ENCODE results near the gene BRD7.

The BRD7 gene

DNA sequence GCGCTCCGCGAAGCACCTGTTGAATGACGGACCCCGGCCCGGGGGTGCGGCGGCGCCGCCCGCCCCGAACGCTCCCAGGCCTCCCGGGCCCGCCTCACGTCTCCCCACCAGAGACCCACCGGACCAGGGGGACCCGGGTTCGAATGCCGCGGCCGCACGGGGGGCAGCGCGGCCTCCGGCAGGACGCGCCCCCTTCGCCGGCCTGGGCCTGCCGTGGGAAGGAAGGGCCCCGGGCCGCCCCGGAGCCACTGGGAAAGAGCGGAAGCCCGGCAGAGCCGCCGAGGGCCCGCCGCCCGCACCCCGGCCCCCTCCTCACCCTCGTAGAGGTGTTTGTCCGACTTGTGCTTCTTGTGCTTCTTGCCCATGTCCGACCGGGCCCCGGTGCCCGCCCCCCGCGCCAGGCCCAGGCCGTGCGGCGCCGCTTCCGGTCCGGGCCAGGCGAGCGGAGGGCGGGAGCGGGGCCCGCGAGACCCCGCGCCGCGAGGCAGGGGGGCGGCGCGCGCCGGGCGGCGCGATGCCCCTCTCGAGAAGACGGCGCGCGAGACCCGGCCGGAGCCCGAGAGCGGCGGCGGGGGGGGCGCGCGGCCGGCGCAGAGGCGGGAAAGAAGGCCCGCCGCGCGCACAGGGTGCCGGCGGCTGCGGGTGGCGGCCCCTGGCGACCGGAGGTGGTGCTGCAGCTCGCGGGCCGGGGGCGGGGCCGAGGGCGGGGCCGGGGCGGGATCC lies at the start of gene BRD7:
BRD7 (minus strand) TSS at position 579 of the 723 bp plus-strand sequence; CDS start at position 365, 214 bp downstream.
- no peak for DNase-seq

DNA sequence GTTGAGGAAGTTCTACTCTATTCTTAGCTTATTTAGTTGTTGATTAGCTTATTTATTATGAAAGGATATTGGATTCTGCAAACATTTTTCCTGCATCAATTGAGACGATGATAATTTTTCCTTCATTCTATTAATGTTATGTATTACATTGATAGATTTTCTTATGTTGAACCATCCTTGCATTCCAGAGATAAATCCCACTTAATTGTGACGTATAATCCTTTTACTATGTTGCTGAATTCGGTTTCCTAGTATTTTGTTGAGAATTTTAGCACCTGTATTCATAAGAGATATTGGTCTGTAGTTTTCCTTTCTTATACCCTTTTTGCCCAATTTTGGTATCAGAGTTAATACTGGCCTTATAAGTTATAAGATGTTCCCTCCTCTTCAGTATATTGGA lies 47.6 kb upstream of the BRD7 start:
- DNase-seq, result no peak

DNA sequence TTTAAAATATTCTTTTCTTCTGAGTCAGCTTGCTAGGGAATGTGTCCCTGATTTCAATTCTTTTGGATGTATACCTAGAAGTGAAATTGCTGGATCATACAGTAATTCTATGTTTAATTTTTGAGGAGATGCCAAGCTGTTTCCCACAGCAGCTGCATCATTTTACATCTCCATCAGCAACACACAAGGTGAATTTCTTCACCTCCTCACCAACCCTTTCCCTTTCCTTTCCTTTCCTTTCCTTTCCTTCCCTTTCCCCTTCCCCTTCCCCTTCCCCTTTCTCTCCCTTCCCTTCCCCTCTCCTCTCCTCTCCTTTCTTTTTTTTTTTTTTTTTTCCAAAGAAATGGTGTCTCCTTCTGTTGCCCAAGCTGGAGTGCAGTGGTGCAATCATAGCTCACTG lies 45.4 kb upstream of the BRD7 start:
- no peak for DNase-seq

DNA sequence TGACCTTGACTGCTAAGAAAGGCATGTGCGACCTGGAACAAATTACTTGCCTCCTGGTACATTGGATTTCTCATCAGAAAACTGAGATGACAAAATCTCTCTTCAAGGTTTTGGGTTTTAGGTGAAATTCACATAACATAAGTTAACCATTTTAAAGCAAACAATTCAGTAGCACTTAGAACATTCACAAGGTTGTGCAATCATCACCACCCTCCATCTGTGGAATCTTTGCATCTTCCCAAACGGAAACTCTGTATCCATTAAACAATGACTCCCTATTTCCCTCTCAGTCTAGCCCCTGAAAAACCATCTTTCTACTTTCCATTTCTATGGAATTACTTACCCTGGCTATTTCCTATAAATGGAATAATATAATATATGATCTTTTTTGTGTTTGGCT lies 42.2 kb upstream of the BRD7 start:
- no peak for DNase-seq

DNA sequence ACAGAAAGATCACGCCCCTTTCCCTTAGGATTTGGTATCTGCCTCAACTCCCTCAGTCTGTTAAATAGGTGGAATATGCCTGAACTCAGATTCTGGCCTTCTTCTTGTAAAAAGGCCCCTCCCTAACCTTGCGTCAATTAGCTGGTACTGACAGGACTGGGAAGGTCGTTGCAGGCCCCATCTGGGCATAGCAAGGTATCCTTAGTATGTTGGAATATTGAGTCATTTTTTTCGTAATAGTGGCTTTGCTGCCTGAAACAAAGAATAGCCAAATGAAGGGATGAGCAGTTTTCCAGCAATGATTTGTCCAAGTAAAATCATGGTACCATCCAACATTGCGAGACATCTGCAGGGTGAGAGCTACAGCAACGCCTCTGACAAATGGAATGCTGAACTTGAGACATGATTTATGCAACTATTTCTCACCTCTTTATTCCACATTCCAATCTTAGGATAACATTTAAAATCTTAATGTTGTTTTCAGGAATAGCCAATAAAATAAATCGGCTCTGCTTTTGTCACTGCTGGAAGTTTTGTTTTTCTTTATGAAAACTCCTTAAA lies 39.3 kb upstream of the BRD7 start:
- no peak for DNase-seq

DNA sequence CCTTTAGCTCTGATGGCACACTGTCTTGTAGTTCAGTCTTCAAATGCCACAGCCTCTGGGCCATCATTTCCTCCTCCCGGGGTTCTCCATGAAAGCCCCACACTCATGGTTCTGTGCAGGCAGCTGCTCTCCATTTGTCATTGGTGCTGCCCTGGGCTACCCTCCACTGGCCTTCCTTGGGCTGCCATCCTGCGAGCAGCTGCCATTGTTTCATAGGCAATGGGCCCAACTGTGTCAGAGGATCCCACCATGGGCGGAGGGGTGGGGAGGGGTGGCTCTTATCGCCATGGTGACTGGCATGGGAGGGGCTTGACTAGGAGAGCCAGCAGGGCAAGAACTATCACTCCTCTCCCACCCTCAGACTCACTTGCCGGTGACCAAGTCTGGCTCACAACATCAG lies 38.6 kb upstream of the BRD7 start:
- no peak for DNase-seq

DNA sequence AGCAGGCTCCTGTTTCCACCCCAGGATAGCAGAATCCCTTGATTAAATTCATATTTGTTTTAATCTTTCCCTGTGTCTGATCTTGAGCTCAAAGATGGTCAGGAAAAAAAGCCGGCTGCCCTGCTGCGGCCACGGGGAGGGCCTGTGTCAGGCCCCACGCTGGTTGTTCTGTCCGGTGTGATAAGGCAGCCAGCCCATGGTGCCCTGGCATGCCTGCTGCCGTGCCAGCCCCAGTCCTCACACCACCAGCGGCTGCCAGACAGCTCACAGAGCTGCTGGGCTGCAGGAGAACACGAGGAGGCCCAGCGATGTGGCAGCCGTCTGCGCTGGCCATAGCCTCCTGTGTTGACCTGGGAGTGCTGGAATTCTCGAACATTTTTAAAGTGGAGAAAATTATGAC lies 34.7 kb upstream of the BRD7 start:
- DNase-seq, result no peak

DNA sequence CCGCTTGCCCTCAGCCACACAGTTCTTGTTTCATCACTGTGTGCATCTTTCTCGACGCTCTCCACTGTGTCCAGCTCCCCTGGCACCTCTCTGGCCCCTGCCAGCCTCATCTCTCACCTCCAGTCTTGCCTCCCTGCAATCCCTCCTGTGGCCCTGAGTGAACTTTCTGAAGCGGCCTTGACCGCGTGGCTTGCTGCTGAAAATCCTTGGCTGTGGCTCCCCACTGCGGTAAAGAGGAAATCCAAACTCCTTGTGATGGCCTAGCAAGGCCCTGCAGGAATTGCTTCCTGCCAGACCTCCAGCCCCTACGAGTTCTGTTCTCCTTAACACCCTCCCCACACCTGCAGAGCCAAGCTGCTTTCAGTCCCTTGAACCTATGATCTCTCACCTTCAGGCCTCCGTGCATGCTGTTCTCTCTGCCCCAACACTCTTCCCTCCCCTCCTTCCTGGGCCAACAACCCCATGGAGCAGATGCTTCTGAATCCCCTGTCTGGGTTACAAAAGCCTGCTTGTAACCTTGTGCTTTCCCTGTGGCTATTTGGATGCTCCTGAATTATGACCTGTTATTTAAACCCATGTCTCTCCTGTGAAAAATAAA lies 33.6 kb upstream of the BRD7 start:
- DNase-seq, result no peak

DNA sequence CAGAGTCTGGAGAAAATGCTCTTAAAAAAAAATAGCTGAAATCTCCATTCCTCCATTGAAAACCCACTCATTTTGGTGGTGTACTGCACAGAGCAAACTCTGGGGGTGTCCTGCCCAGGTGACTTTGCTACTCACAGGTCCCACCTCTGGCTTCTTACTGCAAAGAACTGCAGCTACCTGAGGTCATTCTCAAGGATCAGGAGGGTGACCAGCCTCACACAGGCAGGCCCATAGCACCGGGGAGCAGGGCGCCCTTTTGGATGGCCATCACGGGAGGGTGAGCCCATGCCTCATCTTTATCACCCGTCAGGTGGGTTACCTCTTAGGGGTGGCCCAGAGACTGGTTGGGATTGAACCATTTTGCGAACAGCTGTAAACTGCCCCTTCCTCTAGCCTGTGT lies 32.6 kb upstream of the BRD7 start:
- DNase-seq, result no peak

DNA sequence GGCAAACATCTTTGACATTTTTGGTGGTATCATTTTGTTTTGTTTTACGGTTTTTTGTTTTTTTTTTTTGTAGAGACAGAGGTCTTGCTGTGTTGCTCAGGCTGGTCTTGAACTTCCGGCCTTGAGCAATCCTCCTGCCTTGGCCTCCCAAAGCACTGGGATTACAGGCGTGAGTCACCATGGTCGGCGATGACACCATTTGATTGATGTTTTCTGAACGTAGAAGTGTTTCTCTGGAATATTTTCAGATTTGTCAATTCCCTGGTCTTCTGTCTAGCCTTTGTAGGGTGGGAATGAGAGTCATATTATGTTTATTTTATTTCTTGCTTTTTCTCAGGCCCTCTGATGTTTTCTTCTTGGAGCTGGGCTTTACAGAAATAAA lies 32.2 kb upstream of the BRD7 start:
- no peak for DNase-seq

DNA sequence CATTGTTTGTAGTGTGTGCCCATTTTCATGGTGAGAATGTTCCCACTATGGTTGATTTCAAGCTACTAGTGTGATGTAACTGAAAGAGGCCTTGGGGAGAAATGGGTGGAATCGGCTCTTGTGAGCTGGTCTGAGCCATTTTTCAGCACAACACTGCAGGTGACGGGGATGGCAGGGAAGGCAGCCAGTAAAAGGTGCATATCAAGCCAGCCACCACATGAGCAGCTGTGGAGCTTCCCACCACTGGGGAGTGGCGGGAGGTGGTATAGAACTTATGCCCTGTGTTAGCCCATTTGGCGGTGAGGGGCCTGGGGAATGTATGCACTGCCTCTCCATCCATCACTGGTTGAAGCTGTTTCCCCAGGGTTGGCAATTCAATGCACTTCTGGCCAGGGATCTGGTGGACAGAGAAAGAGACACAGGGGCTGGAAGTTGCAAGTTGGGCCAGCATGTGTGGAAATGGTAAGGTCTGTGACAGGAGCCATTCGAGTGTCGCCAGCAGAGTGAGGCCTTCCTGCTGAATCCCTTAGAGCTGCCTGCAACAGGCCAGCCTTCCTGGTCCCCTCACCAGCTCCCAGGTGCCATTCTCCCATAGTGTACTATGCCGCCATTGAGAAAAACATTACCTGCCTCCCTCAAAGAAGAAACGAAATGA lies 31.7 kb upstream of the BRD7 start:
- DNase-seq, result no peak

DNA sequence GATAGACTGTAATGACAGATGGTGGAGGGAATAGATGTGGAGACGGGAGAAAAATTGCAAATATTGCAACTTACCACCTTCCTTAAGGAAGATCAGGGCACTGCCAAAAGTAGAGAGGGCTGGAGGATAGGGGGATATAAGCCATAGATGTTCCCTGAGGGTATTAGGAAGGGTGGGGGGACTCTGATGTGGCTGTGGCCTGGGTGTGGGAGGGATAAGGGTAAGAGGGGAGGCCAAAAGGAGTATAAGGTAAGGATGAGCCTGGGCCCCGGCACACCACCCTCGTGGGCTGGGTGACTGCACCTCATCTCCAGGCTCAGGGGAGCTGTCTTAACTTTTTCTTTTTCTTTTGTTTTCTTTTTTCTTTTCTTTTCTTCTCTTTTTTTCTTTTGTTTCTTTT lies 30.6 kb upstream of the BRD7 start:
- DNase-seq, result no peak

DNA sequence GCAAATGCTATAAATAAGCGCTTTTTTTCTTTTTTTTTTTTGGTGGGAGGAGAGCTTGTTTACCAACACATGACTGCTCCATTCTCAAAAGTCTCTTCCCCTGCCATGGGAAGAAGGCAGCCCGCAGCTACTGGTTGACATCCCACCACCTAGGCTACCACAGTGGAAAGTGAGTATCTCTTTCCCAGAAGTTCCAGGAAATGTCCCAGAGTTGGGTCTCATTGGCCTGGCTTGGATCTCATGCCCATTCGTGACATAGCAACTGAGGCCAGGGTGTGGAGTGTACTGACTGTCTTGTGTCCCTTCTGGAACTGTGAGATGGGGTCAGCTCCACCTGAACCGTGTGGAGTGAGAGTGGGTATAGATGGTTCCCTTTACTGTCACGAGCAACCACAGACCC lies 29.5 kb upstream of the BRD7 start:
- no peak for DNase-seq

DNA sequence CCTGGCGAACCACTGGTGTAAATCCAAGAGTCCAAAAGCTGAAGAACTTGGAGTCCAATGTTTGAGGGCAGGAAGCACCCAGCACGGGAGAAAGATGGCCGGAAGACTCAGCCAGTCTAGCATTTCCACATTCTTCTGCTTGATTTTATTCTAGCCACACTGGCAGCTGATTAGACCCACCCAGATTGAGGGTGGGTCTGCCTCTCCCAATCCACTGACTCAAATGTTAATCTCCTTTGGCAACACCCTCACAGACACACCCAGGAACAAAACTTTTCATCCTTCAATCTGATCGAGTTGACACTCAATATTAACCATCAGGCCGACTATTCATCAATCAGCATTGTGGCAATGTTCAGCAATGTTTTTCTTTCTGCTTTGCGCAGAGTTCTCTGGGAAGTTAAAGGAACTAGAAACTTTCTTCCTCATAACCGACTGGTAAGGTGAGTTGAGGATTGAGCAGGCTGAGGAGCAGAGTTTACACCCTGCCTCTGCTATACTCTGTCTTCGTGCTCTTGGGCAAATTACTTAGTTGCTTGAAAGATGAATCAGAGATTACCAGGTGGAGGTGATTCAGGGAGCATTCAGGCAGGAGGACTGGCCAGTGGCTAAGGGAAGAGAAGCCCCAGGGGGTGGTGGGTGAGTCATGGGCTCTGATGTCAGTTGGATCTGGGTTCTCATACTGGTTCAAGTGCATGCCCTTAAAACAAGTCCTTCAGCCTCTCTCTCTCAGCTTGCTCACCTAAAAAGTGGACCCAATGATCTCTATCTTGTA lies 28.2 kb upstream of the BRD7 start:
- no peak for DNase-seq

DNA sequence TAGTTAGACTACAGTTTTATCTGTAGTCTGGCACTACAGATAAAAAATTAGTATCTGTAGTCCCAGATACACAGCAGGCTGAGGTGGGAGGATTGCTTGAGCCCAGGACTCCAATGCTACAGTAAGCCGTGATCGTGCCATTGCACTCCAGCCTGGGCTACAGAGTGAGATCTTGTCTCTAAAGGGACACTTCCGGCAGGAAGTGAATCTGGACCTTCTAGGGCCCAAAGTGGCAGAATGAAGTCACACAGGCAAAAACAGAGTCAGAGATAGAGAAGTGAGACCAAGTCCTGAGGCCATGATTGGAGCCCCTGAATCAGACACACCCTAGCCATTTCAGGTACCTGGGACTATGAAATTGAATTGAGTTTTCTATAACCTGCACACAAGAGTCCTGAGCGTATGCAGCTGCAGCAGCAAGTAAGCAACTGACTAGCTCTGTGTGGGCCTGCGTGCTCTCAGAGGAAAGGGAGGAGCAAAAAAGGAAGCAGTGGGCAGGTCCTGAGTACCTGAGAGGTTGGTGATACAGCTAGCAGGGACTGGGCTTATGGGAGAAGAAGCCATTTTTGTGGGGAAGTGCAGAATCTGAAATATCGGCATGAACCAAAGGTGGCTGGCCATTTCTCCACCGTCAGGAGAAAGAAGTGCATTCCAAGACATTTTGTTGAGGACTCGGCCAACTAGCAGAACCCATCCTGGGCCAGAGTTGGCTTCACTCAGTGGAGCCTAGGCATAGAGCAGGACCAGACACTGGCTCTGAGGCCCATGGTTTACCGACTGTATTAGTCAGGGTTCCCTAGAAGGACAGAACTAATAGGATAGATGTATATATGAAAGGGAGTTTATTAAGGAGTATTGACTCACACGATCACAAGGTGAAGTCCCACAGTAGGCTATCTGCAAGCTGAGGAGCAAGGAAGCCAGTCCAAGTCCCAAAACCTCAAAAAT lies 27.2 kb upstream of the BRD7 start:
- no peak for DNase-seq

DNA sequence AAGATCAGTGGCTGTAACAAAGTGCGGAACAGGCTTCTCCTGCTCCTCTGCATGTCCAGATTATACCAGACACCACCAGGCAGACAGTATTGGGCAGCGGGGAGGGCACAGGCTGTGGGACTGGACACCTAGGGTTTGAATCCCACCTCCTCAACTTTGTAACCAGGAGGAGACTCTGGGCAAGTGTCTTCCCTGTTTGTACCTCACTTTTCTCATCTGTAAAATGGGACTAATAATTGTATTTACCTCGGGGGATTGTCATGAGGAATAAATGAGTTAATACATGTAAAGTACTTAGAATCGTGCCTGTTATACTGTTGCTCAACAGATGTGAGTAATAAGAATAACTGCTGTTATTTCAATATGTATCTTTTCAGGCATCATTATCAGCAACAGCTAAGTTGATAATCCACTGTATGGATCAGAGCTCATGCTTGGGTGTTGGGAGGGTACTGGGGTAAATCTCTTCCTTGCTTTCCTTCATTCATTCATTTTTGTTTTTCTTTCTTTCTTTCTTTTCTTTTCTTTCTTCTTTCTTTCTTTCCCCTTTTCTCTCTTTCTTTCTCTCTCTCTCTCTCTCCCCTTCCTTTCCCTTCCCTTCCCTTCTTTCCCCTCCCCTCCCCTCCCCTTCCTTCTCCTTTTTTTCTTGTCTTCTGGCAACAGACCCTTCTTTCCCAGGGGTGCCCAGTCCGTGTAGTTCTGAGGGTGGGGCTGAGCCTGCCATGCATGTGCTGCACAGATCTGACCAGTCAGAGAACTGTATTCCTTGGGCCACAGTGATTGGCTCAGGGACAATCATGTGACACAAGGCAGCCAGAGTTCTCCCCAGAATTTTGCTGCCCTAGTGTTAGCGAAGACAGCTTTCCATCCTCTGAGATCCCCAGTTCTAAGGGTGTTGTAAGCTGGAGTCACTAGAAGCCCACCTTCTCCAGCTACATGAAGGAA lies 25.3 kb upstream of the BRD7 start:
- no peak for DNase-seq

DNA sequence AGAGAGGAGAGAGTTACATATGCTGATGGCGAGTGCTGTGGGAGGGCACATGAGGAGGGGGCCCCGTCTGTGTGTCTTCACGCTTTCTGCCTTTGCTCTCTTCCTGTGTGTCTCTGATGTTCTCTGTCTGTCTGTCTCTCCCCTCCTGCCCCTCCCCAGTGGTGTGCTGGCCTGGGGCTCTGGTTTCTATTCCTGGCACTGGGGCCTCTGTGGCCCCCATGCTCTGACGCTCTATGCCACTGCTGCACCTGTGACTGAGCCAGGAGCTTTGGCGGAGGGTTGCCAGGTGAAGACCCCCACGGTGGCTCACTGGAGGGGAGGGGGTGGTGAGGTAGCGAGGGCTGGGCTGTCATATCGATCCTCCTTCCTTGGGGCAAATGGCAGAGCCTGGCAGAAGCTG lies 24.6 kb upstream of the BRD7 start:
- no peak for DNase-seq

DNA sequence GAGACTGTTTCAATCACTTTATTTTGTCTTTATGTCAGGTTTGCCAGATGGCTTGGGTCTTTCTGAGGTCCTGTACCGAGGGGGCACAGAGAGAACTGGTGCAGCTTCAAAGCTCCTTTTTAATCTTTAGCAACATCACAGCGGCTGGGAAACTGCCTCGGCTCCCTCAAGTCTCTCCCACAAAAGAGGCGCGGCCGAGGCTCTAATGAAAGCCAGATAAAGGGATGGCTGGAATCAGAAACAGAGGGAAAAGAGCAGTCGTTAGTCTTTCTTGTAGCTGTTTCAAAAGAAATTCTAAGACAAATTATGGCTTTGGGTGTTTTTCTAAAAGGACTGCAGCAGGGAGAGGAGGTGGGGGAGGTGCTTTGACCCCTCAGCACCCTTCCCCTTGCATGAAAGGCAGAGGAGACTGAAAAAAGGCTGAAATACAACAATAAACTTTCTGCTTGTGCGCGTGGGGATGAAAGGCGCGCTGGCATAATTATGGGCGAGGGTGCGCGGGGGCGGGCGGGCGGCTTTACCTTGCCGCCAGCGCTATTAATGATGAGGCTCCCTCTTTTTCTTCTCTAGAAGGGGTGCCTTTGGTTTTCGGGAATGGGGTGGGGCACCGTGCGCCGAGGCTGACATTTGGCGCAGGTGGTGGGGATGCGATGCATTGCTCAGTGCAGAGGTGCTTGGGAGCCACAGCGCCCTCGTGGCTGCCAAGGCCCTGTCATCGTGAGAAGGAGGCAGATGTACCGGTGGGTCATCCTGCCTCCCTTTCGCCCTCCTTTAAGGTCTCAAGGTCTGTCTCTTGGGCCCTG lies 22.3 kb upstream of the BRD7 start:
- no peak for DNase-seq

DNA sequence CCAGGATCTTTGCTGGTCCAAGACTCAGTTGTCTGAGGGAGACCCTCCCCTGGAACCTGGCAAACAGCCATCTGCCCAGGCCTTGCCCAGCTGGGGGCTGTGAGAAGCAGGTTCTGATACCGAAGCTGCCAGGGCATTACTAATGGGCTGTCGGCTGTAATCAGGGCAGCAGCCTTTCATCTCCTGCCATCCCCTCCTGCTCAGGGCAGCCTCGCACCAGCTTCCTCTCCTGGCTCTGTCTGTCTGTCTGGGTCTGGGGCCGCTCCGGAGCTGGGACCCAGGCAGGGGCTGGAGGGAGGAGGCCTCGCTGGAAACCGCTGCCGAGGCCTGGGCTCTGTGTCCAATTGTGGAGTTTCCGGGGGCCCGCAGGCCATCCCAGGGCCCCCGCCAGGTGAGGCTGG lies 21.6 kb upstream of the BRD7 start:
- no peak for DNase-seq

DNA sequence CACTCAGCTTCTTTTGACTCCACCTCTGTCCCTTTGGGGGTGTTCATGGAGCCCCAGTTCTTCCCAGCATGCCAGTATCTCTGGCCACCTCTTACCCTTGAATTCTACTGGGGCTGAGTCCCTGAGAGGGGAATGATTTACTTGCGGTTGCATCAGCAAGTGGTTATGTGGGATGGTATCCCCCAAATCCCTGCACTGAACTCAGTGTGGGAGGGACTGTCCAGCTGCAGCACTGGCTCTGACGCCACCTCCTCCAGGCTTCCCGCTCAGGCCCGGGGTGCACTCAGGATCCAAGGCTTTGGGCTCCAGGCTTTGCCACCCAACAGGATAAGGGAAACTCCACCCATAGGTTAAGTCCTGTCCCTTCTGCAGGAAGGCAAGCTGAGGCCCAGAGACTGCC lies 21.1 kb upstream of the BRD7 start:
- DNase-seq, result no peak

All from DMS79 (cell line).